Forelimb muscle (tissue), 1 donor: Measurements from ENCODE around the gene PYROXD2. TPM values are rescaled to one million over a fixed set of nuclear protein-coding genes. Genes with fewer than 3 reads are reported as not detected.

Experiments
- DNase-seq: peaks from one replicate; pipeline ENCODE4 v3.0.0-alpha.2; 2013; ENCODE audit warnings: low read depth
- polyA plus RNA-seq: library from polyadenylated mRNA; unstranded; fragments of 120-200 nt; gene quantifications from one replicate; pipeline ENCODE4 v1.2.1, GENCODE V29; 2013; ENCODE audit not compliant: insufficient read length

Gene PYROXD2
- polyA plus RNA-seq, 1 donor, result 13.7 TPM

GRCh38 chr10:98415731-98416119, 743 bp upstream of the PYROXD2 start:
- no peak for DNase-seq

DNA sequence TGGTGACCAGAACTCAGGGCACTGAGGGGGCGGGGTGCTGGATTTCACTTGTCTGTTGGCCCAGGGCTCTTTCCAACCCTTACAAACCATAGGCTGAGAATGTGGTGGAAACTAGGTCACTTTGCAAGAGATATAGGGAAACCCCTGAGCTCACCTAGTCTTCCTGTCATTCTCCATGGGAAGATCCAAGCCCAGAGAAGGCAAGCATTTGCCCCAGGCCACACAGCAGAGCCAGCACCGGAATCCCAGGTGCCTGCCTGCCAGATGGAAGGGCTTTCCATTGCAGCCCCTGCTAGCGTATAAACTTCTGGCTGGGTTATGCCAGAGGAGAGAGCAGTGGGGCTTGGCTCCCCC, 427 bp downstream of the PYROXD2 start:
- DNase-seq, result no peak

DNA sequence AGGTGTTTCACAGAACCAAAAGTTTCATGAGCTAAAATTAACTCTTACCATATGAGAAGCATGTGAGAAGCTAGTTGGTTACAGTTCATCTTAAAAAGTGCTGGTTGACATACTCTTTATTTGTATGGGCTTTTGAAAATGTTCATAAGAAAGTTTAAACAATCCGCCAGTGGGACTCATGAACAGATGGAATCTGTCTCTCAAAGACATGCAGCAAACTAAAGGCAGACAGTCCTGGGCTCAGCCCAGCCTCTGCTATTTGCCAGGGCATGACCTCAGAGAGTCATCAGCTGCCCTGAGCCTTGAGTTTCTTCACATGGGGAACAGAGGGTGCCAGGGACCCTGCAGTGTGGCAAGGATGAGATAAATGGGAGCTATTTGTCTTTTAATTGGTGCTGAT, 3.2 kb downstream of the PYROXD2 start:
- DNase-seq, result no peak

GRCh38 chr10:98411166-98411565, 3.8 kb downstream of the PYROXD2 start:
- no peak for DNase-seq

GRCh38 chr10:98410759-98411158, 4.2 kb downstream of the PYROXD2 start:
- no peak for DNase-seq

GRCh38 chr10:98410135-98410743, 4.7 kb downstream of the PYROXD2 start:
- DNase-seq, result no peak

DNA sequence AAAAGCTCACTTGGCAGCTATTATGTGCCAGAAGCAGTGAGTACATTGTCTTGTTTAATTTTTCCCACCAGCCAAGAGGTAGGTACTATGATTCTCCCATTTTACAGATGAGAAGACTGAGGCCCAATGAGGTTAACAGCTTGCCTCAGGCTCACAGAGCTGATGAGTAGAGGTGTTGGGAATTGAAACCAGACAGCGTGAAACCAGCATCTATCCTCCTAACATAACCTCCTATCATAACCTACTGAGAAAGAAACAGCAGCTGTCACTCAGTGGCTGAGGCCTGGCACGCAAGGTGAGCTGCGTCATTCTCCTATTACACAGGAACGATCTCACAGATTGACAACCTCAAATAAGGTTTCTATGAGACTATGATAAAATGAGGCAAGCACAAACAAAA, 6.2 kb downstream of the PYROXD2 start:
- DNase-seq, result no peak

DNA sequence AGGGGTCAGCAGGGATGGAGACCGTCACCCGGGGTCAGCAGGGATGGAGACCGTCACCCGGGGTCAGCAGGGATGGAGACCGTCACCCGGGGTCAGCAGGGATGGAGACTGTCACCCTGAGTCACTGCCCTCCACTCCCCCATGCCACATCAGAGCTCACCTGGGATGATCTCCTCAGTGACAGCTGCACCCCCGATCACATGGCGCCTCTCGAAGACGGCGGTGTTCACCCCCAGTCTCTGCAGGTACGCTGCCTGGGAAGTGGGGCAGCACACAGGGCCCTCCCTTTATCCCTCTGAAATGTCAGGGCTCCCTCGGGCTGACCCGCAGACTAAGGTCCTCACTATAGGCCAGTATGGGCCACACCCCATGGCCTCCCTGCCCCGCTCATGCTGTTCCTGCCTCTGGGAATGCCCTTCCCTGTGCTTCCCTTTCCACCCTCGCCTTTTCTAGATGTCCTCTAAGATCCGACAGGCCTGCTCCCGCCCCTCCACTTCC, 7.2 kb downstream of the PYROXD2 start:
- DNase-seq, result no peak

GRCh38 chr10:98407017-98407743, 7.8 kb downstream of the PYROXD2 start:
- no peak for DNase-seq

- no peak for DNase-seq
These were observed 9.6 kb downstream of the PYROXD2 start for GRCh38 chr10:98405422-98405821.

- no peak for DNase-seq
These were observed 10.2 kb downstream of the PYROXD2 start for GRCh38 chr10:98404571-98405359.

DNA sequence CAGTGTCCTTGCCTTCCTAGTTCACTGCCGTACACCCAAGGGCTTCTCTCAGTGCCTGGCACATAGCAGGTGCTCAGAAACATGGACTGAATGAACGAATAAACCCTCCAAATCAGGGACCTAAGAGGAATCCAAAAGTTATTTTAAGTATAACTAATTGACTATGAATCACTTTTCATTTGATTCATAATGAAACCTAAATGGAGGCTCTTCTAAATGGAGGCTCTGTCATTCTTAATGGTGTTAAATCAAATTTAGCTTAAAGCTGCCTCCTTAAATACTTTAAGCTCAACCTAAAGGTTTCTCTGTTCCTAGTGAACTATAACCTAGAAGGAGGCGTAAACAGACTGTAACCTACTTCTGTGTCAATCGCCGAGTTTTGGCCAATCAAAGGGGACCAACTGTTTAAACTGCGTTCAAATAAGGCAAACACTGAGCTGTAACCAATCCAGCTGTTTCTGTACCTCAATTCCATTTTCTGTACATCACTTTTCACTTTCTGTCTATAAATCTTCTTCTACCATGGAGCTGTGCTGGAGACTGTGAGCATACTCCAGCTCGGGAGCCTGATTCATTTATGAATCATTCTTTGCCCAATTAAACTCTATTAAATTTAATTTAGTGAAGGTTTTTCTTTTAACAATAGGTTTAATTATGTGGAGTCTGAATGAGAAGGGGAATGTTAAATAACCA, 11.0 kb downstream of the PYROXD2 start:
- DNase-seq, result no peak

GRCh38 chr10:98402931-98403718, 11.9 kb downstream of the PYROXD2 start:
- DNase-seq, result no peak

- no peak for DNase-seq
These were observed 12.5 kb downstream of the PYROXD2 start for GRCh38 chr10:98402478-98402877.

DNA sequence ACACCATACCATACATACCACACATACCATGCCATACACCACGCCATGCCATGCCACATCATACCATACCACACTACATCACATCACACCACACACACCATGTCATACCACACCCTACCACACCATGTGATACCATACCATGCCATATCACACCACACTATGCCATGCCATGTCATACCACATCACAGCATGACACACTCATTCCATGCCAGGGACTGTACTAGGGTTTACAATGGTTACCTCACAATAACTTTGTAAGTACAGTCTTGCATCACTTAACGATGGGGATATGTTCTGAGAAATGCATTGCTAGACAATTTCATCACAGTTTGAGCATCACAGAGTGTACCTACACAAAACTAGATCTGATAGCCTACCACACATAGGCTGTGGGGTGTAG, 14.5 kb downstream of the PYROXD2 start:
- DNase-seq, result no peak

GRCh38 chr10:98399784-98400183, 15.2 kb downstream of the PYROXD2 start:
- no peak for DNase-seq

DNA sequence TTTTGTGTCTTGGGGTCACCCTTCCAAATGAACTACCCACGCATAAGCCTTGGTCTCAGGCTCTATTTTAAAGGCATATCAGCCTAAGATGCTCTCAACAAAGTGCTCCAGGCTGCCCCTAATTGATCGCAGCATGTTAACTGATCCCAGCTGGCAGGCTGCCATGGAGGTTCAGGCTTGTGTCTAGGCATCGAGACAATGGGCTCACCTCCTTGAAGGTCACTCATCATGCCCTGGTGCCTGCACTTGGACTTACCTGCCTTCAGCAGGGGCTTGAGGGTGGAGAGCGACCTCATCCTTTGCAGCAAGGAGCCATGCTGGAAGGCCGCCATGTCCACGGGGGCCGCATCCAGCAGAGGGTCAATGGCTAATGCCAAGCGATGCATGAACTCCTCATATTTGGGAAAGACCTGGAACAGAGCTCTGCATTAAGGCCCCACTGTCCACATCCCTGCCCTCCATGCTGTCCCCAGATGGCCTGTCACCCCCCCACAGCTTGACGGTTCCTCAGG, 17.8 kb downstream of the PYROXD2 start:
- DNase-seq, result no peak

- DNase-seq, result no peak
These were observed 18.6 kb downstream of the PYROXD2 start for GRCh38 chr10:98396096-98397063.

GRCh38 chr10:98394851-98395440, 20.0 kb downstream of the PYROXD2 start:
- no peak for DNase-seq
